Measurements from ENCODE around the gene SUGP2. TPM values are rescaled to one million over a fixed set of nuclear protein-coding genes. Genes with fewer than 3 reads are reported as not detected.

The SUGP2 gene
- total RNA-seq, 1 experiment from 2014 or later, result 74.1 TPM

GRCh38 chr19:19009951-19010350 is 23.4 kb downstream of the SUGP2 start:
- no peaks in the 10 kb centered on the region for H3K4me1 Mint-ChIP-seq (ENCODE audit: low read depth, unreplicated experiment)
- no peak for DNase-seq
- TF ChIP-seq CTCF (IDR thresholded peaks at IDR 0.05; ENCODE audit: insufficient read depth in 1 of 2, low read depth in 1 of 2, low read length in 1 of 2, severe bottlenecking in 1 of 2, unreplicated experiment in 1 of 2), result no peak
- Histone ChIP-seq H3K4me3 (ENCODE audit: low read depth, low read length) (no peak overlapping the region), H3K36me3 (ENCODE audit: control insufficient read depth, insufficient read depth, low read length) (peaks cover 3% of the 10 kb centered on the region; the same call in 1 of the 2 replicates), H3K27me3 (replicated peaks; ENCODE audit: control insufficient read depth, insufficient read depth, low read length) (no peaks in the 10 kb centered on the region), H3K4me1 (no peaks in the 10 kb centered on the region), H3K9me3 (no peaks in the 10 kb centered on the region)
- H3K9me3 Mint-ChIP-seq (ENCODE audit: unreplicated experiment), result no peaks in the 10 kb centered on the region
- intact Hi-C loops (cut with micrococcal nuclease; ENCODE audit: unreplicated experiment), result no loop called here
- ChIA-PET CTCF (no interaction called here), POLR2A (no interaction called here)
- H3K27ac Mint-ChIP-seq (ENCODE audit: unreplicated experiment), result no peak overlapping the region
- H3K36me3 Mint-ChIP-seq (ENCODE audit: insufficient read depth, unreplicated experiment), result peaks cover 75% of the 10 kb centered on the region
- no TSS peak for BruUV-seq (replicated peaks)
- no peaks in the 10 kb centered on the region for H3K27me3 Mint-ChIP-seq (ENCODE audit: insufficient read depth, unreplicated experiment)
- no peak overlapping the region for H3K4me3 Mint-ChIP-seq (ENCODE audit: unreplicated experiment)

- Histone ChIP-seq H3K27me3 (replicated peaks; ENCODE audit: control insufficient read depth, insufficient read depth, low read length) (no peaks in the 10 kb centered on the region), H3K4me1 (no peaks in the 10 kb centered on the region), H3K9me3 (no peaks in the 10 kb centered on the region), H3K4me3 (ENCODE audit: low read depth, low read length) (no peak overlapping the region), H3K36me3 (ENCODE audit: control insufficient read depth, insufficient read depth, low read length) (peaks cover 3% of the 10 kb centered on the region; the same call in 1 of the 2 replicates)
- ChIA-PET POLR2A (no interaction called here), CTCF (no interaction called here)
- Mint-ChIP-seq H3K27ac (ENCODE audit: unreplicated experiment) (no peak overlapping the region), H3K27me3 (ENCODE audit: insufficient read depth, unreplicated experiment) (no peaks in the 10 kb centered on the region), H3K4me3 (ENCODE audit: unreplicated experiment) (no peak overlapping the region), H3K4me1 (ENCODE audit: low read depth, unreplicated experiment) (no peaks in the 10 kb centered on the region), H3K36me3 (ENCODE audit: insufficient read depth, unreplicated experiment) (peaks cover 83% of the 10 kb centered on the region), H3K9me3 (ENCODE audit: unreplicated experiment) (no peaks in the 10 kb centered on the region)
- intact Hi-C loops (cut with micrococcal nuclease; ENCODE audit: unreplicated experiment), result no loop called here
- no peak for DNase-seq
- BruUV-seq (replicated peaks), result no TSS peak
- TF ChIP-seq CTCF (IDR thresholded peaks at IDR 0.05; ENCODE audit: insufficient read depth in 1 of 2, low read depth in 1 of 2, low read length in 1 of 2, severe bottlenecking in 1 of 2, unreplicated experiment in 1 of 2), result no peak
These were observed 27.1 kb downstream of the SUGP2 start for GRCh38 chr19:19006213-19006612.

- peaks cover 77% of the 10 kb centered on the region for H3K36me3 Mint-ChIP-seq (ENCODE audit: insufficient read depth, unreplicated experiment)
- ChIA-PET POLR2A (no interaction called here), CTCF (no interaction called here)
- intact Hi-C loops (cut with micrococcal nuclease; ENCODE audit: unreplicated experiment), result no loop called here
- no peaks in the 10 kb centered on the region for H3K9me3 ChIP-seq
- H3K9me3 Mint-ChIP-seq (ENCODE audit: unreplicated experiment), result no peaks in the 10 kb centered on the region
- H3K4me1 ChIP-seq, result no peaks in the 10 kb centered on the region
- no peaks in the 10 kb centered on the region for H3K4me1 Mint-ChIP-seq (ENCODE audit: low read depth, unreplicated experiment)
- no peak overlapping the region for H3K4me3 Mint-ChIP-seq (ENCODE audit: unreplicated experiment)
- no peak for DNase-seq
- TF ChIP-seq CTCF (IDR thresholded peaks at IDR 0.05; ENCODE audit: insufficient read depth in 1 of 2, low read depth in 1 of 2, low read length in 1 of 2, severe bottlenecking in 1 of 2, unreplicated experiment in 1 of 2), result no peak
- no peaks in the 10 kb centered on the region for H3K27me3 ChIP-seq (replicated peaks; ENCODE audit: control insufficient read depth, insufficient read depth, low read length)
- no TSS peak for BruUV-seq (replicated peaks)
- H3K36me3 ChIP-seq (ENCODE audit: control insufficient read depth, insufficient read depth, low read length), result peaks cover 3% of the 10 kb centered on the region; the same call in 1 of the 2 replicates
- no peak overlapping the region for H3K4me3 ChIP-seq (ENCODE audit: low read depth, low read length)
- no peak overlapping the region for H3K27ac Mint-ChIP-seq (ENCODE audit: unreplicated experiment)
- H3K27me3 Mint-ChIP-seq (ENCODE audit: insufficient read depth, unreplicated experiment), result no peaks in the 10 kb centered on the region
These were observed 29.2 kb downstream of the SUGP2 start for GRCh38 chr19:19004144-19004543.
